Activated T-cell treated with anti-CD3 and anti-CD28 coated beads, Interleukin-2, amount 50 U/mL, for 4 hours (primary cell): ENCODE results near the gene RAPGEF4. TPM values are rescaled to one million over a fixed set of nuclear protein-coding genes. Genes with fewer than 3 reads are reported as not detected.

Source experiments
- ATAC-seq, 2 donors: fragments of 200-7000 bp; cut with Tn5 transposase; one replicate each; pipeline ENCODE4 v1.10.0; 2021
- DNase-seq: peaks from one replicate; pipeline ENCODE4 v3.0.0-alpha.2; 2020
- H3K27me3 Mint-ChIP-seq: one replicate; pipeline ENCODE4 v1.8.0; 2021; ENCODE audit warnings: low read depth, mixed read lengths
- H3K36me3 Mint-ChIP-seq: one replicate; pipeline ENCODE4 v1.8.0; 2022; ENCODE audit warnings: mixed read lengths; ENCODE audit not compliant: insufficient read depth
- H3K4me1 Mint-ChIP-seq: one replicate; pipeline ENCODE4 v1.8.0; 2021; ENCODE audit warnings: low read depth, mixed read lengths
- H3K4me3 Mint-ChIP-seq: one replicate; pipeline ENCODE4 v1.8.0; 2021; ENCODE audit warnings: mild to moderate bottlenecking, moderate library complexity, mixed read lengths
- H3K9me3 Mint-ChIP-seq: one replicate; pipeline ENCODE4 v1.8.0; 2021; ENCODE audit warnings: mixed read lengths
- total RNA-seq, 3 donors: library from RNA; stranded (reverse); gene quantifications; one replicate each; pipeline ENCODE4 v1.2.1, GENCODE V29; 2021

RAPGEF4 gene
- total RNA-seq, 3 donors from 2014 or later = 0.20 to 0.47 (median 0.33) TPM

GRCh38 chr2:172985139-172985892 is 249.7 kb downstream of the RAPGEF4 start:
- ATAC-seq (peak in 1 of 2 donors; percentile 46), DNase-seq (no peak)
- Mint-ChIP-seq H3K36me3 (no peaks in the 10 kb centered on the region), H3K9me3 (no peaks in the 10 kb centered on the region), H3K27me3 (peaks cover 2% of the 10 kb centered on the region), H3K4me3 (no peak overlapping the region), H3K4me1 (peaks cover 7% of the 10 kb centered on the region)

DNA sequence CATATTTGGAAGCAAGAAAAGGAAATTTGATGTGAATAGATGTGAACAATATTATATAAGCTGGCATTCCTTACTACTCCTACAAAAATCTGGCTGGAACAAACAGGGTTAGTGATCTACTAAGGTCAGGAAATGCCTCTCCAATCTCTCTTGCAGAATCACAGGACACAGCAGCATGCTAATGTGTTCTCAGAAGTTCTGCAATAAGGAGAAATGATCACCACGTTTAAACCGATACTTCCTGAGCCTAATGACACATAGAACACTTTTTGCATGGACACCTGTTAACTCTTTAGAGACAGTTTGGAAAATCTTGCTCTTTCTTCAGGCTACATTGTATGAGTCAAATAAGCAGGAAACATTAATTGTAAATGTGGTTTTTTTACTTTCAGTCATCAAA is 250.4 kb downstream of the RAPGEF4 start:
- DNase-seq (no peak), ATAC-seq (peak in 1 of 2 donors; percentile 37)
- peaks cover under 1% of the 10 kb centered on the region for H3K27me3 Mint-ChIP-seq
- H3K36me3 Mint-ChIP-seq = no peaks in the 10 kb centered on the region
- H3K9me3 Mint-ChIP-seq = no peaks in the 10 kb centered on the region
- no peak overlapping the region for H3K4me3 Mint-ChIP-seq
- H3K4me1 Mint-ChIP-seq = peaks cover 7% of the 10 kb centered on the region

- DNase-seq (no peak), ATAC-seq (no peak)
- Mint-ChIP-seq H3K4me3 (no peak overlapping the region), H3K4me1 (peaks cover 7% of the 10 kb centered on the region), H3K9me3 (no peaks in the 10 kb centered on the region), H3K36me3 (no peaks in the 10 kb centered on the region), H3K27me3 (no peaks in the 10 kb centered on the region)
Measured at GRCh38 chr2:172988728-172989127, 253.1 kb downstream of the RAPGEF4 start.

DNA sequence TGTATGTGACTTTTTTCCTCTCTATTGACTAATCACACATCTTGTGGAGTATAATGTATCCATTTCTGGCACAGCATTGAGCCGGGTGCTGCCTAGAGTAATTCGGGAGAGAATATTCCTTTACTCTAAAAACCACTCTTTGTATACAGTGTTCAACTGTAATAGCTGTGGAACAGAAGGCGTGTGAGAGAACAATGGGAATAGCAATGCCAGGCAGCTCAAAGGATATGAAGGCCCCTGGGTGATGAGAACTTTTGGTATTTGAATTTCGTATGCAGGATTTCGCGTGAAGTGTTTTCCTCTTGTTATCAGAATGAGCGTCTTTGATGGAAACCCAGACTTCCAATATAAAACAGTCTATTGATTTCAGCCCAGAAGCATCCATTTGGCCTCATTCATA is 255.4 kb downstream of the RAPGEF4 start:
- ATAC-seq = no peak
- no peaks in the 10 kb centered on the region for H3K27me3 Mint-ChIP-seq
- no peaks in the 10 kb centered on the region for H3K9me3 Mint-ChIP-seq
- no peak overlapping the region for H3K4me3 Mint-ChIP-seq
- peaks cover 2% of the 10 kb centered on the region for H3K4me1 Mint-ChIP-seq
- no peak for DNase-seq
- no peaks in the 10 kb centered on the region for H3K36me3 Mint-ChIP-seq

DNA sequence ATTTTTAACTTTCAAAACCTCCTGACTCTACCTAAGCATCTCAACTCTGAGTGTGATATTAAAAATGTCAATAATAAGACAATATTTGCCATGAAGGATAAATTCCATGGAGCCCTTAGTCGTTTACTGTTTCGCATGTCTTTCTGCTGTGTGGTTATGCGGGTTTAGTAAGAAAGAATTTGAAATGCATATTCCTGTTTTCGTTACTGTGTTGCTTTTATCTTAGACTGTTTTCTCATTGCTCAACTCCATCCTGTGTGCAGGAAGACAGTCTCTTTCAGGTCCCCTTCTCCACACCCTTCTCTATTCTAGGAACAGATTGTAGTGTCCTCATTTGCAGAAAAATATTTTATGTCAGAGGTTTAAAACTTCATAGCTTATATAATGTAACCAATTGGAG is 257.5 kb downstream of the RAPGEF4 start:
- DNase-seq = no peak
- Mint-ChIP-seq H3K27me3 (no peaks in the 10 kb centered on the region), H3K4me3 (no peak overlapping the region), H3K9me3 (no peaks in the 10 kb centered on the region), H3K36me3 (no peaks in the 10 kb centered on the region), H3K4me1 (no peaks in the 10 kb centered on the region)
- no peak for ATAC-seq

DNA sequence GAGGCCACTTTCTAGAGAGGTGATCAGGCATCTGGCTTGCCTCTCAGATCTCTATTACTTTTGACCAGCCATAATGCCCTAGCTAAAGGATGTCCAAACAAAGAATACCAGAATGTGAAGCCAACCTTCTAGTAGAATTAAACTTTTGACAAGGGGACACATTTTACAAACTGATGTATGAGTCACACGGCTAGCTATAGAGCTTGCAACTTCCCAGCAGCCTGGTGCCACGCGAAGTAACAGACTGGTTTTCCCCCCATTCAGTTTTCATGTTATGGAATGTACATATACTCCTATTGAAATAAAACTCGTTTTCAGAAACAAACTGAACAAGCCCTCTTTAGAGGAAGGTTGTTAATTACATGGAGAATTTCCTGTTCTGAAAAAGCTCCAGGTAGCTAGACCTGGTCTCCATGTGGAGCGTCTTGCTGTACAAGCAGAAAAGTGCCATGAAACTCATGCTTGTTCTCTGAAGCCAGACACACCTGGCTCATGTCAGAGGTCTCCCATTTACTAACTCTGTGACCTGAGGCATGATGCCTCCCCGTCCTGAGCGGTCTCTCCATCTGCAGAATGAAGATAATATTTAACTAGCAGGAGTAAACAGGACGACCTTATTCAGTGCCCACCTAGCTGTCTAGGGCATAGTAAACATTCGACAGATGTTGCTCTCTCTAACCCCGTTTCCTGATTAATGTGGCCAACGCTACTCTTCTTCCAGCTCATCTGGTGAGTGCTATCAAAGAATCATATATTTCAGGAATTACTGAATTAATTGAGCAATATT is 258.5 kb downstream of the RAPGEF4 start:
- no peak overlapping the region for H3K4me3 Mint-ChIP-seq
- DNase-seq = no peak
- ATAC-seq = no peak
- no peaks in the 10 kb centered on the region for H3K36me3 Mint-ChIP-seq
- no peaks in the 10 kb centered on the region for H3K27me3 Mint-ChIP-seq
- H3K4me1 Mint-ChIP-seq = no peaks in the 10 kb centered on the region
- H3K9me3 Mint-ChIP-seq = no peaks in the 10 kb centered on the region

GRCh38 chr2:172994864-172995263 is 259.2 kb downstream of the RAPGEF4 start:
- no peak overlapping the region for H3K4me3 Mint-ChIP-seq
- H3K36me3 Mint-ChIP-seq = no peaks in the 10 kb centered on the region
- ATAC-seq (no peak), DNase-seq (no peak)
- H3K9me3 Mint-ChIP-seq = no peaks in the 10 kb centered on the region
- H3K4me1 Mint-ChIP-seq = no peaks in the 10 kb centered on the region
- no peaks in the 10 kb centered on the region for H3K27me3 Mint-ChIP-seq

GRCh38 chr2:172995323-172996244 is 259.9 kb downstream of the RAPGEF4 start:
- DNase-seq (no peak), ATAC-seq (no peak)
- no peaks in the 10 kb centered on the region for H3K9me3 Mint-ChIP-seq
- no peaks in the 10 kb centered on the region for H3K4me1 Mint-ChIP-seq
- no peaks in the 10 kb centered on the region for H3K36me3 Mint-ChIP-seq
- H3K27me3 Mint-ChIP-seq = peaks cover 4% of the 10 kb centered on the region
- H3K4me3 Mint-ChIP-seq = no peak overlapping the region

DNA sequence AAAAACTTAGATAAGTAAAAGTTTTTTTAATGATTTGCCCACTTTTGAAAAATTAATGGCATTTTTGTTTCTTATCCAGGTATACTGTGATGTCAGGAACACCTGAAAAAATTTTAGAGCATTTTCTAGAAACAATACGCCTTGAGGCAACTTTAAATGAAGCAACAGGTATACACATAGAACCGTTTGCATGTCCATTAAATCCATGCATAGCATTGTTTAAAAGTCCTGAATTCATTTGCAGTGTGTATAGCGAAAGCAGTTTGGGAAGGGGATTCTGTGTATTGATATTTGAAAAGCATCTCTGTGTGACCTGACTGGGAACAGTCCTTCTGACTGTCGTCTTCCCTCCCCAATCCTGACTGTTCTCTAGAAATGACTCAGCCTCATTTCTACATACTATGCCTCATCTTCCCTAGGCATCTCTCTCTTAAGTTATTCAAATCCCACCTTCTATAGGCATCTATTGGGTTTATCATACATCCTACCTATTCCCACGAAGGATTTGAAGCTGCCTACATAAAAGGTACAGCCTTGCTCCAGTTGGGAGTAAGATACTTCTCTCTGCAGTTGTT is 260.8 kb downstream of the RAPGEF4 start:
- Mint-ChIP-seq H3K27me3 (peaks cover 9% of the 10 kb centered on the region), H3K4me3 (no peak overlapping the region), H3K4me1 (no peaks in the 10 kb centered on the region), H3K9me3 (no peaks in the 10 kb centered on the region), H3K36me3 (no peaks in the 10 kb centered on the region)
- no peak for ATAC-seq
- no peak for DNase-seq

DNA sequence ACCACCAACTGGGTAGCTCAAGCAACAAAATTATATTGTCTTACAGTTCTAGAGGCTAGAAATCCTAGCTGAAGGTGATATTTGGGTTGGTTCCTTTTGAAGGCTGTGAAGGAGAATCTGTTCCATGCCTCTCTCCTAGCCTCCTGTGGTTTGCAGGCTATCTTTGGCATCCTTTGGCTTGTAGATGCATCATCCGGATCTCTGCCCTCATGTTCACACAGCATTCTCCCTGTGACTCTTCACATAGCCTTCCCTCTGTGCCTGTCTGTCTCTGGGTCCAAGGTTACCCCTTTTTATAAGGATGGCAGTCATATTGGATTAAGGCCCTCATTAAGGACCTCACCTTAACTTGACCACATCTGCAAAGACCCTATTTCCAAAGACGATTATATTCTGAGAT is 261.4 kb downstream of the RAPGEF4 start:
- Mint-ChIP-seq H3K9me3 (no peaks in the 10 kb centered on the region), H3K27me3 (peaks cover 10% of the 10 kb centered on the region), H3K4me3 (no peak overlapping the region), H3K4me1 (no peaks in the 10 kb centered on the region), H3K36me3 (no peaks in the 10 kb centered on the region)
- DNase-seq (no peak), ATAC-seq (no peak)

GRCh38 chr2:172998547-172999272 is 263.1 kb downstream of the RAPGEF4 start:
- Mint-ChIP-seq H3K36me3 (no peaks in the 10 kb centered on the region), H3K4me1 (no peaks in the 10 kb centered on the region), H3K27me3 (peaks cover 12% of the 10 kb centered on the region), H3K9me3 (no peaks in the 10 kb centered on the region), H3K4me3 (no peak overlapping the region)
- no peak for DNase-seq
- ATAC-seq = no peak

DNA sequence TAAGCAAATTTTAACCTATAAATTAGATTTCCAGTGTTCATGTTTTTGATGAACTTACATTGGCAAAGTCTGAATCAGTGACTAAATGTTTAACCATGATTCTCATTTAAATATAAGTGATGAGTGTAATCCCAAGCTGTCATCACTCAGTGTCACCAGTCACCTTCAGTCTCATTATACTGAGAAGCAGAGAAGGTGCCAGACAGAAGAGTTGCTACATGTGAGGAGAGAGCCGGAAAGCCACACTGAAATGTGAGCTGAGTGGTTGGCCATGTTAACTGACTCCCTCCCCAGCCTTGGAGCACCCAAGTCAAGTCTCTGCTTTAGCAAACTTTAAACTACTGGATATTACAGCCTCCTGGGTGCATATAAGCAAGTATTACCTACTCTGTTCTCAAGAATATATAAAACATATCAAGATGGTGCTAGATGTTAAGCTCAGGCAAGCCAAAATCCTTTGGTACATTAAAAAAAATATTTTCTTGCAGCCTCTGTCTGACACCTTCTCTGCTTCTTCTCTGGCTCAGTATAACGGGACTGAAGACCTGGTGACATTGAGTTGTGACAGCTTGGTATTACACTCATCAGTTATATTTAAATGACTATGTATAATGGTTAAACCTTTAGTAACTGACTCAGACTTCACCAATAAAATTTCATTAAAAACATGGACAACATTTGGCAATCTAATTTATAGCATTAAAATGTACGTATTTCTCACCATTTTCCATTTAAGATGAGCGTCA is 264.2 kb downstream of the RAPGEF4 start:
- ATAC-seq (no peak), DNase-seq (no peak)
- H3K27me3 Mint-ChIP-seq = peaks cover 12% of the 10 kb centered on the region
- no peaks in the 10 kb centered on the region for H3K36me3 Mint-ChIP-seq
- H3K4me1 Mint-ChIP-seq = no peaks in the 10 kb centered on the region
- no peaks in the 10 kb centered on the region for H3K9me3 Mint-ChIP-seq
- H3K4me3 Mint-ChIP-seq = no peak overlapping the region
